Lower leg skin (tissue), 3 donors: ENCODE data around the gene KCNE5.

Experiments used
- POLR2A ChIP-seq, 2 donors: fragments of 450-650 bp; IDR thresholded peaks; one replicate each; pipeline ENCODE4 v1.6.1; 2016 to 2017; ENCODE audit warnings: antibody characterized with exemption in 2 of 2, mild to moderate bottlenecking in 1 of 2, moderate library complexity in 1 of 2
- TF ChIP-seq, protein P1 (sequence below), 3 donors: fragments of 450-650 bp; IDR thresholded peaks; one replicate each; pipeline ENCODE4 v1.5.1; 2016; ENCODE audit warnings: antibody characterized with exemption in 3 of 3, mild to moderate bottlenecking in 3 of 3, moderate library complexity in 2 of 3

DNA sequence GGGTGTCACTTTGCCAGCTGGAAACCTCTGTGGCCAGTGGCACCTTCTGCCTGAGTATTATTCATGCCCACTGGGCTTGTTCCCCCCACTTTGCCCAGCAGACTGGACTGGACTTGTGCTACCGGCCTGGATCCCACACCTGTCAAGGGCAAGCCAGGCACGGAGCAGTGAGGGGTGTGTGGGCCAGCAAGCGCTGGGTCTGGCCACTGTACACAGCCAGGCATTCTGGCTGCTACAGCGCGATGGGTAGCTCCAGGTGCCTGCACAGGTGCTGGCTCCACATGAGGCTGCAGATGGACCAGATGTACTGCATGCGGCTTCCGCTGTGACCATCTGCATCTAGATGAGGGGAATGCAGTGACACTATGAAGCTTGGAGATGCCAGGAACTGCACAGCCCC lies 39.5 kb downstream of the KCNE5 start:
- TF ChIP-seq, protein P1, sequence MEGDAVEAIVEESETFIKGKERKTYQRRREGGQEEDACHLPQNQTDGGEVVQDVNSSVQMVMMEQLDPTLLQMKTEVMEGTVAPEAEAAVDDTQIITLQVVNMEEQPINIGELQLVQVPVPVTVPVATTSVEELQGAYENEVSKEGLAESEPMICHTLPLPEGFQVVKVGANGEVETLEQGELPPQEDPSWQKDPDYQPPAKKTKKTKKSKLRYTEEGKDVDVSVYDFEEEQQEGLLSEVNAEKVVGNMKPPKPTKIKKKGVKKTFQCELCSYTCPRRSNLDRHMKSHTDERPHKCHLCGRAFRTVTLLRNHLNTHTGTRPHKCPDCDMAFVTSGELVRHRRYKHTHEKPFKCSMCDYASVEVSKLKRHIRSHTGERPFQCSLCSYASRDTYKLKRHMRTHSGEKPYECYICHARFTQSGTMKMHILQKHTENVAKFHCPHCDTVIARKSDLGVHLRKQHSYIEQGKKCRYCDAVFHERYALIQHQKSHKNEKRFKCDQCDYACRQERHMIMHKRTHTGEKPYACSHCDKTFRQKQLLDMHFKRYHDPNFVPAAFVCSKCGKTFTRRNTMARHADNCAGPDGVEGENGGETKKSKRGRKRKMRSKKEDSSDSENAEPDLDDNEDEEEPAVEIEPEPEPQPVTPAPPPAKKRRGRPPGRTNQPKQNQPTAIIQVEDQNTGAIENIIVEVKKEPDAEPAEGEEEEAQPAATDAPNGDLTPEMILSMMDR (IDR thresholded peaks at IDR 0.05): no peak
- no peak for TF ChIP-seq POLR2A (IDR thresholded peaks at IDR 0.05)
